SK-N-SH treated with all-trans-retinoic acid at 6 μM for 48 hours (cell line): Measurements from ENCODE around the gene VPS37C.

ENCODE experiments used
- ATAC-seq: fragments of 200-7000 bp; cut with Tn5 transposase; 3 replicates; pipeline ENCODE4 v1.9.1; 2020; ENCODE audit warnings: mild to moderate bottlenecking, moderate library complexity
- ARNTL ChIP-seq: fragments of 450-650 bp; formaldehyde crosslinking; IDR thresholded peaks from 2 replicates; pipeline ENCODE4 v1.5.0; 2020; ENCODE audit warnings: low read depth, mild to moderate bottlenecking, moderate library complexity, borderline replicate concordance
- BACH2 ChIP-seq: fragments of 250-450 bp; sonication (Bioruptor Pico); IDR thresholded peaks from 2 replicates; pipeline ENCODE4 v1.9.0; 2021; ENCODE audit warnings: mild to moderate bottlenecking, borderline replicate concordance
- CSDC2 ChIP-seq: fragments of 250-450 bp; sonication (Bioruptor Pico); IDR thresholded peaks from 2 replicates; pipeline ENCODE4 v1.5.0; 2020; ENCODE audit warnings: mild to moderate bottlenecking, moderate library complexity
- ESRRG ChIP-seq: fragments of 250-450 bp; sonication (Bioruptor Pico); IDR thresholded peaks from 2 replicates; pipeline ENCODE4 v1.6.1; 2021; ENCODE audit warnings: mild to moderate bottlenecking
- GLIS3 ChIP-seq: fragments of 250-450 bp; sonication (Bioruptor Pico); IDR thresholded peaks from 2 replicates; pipeline ENCODE4 v1.5.0; 2020; ENCODE audit warnings: mild to moderate bottlenecking, moderate library complexity
- OSR1 ChIP-seq: fragments of 250-450 bp; sonication (Bioruptor Pico); IDR thresholded peaks from 2 replicates; pipeline ENCODE4 v1.8.0; 2022; ENCODE audit warnings: moderate library complexity, mild to moderate bottlenecking, inconsistent platforms
- PPARA ChIP-seq: fragments of 250-450 bp; sonication (Bioruptor Pico); IDR thresholded peaks from 2 replicates; pipeline ENCODE4 v1.5.0; 2020; ENCODE audit warnings: mild to moderate bottlenecking, borderline replicate concordance
- RARB ChIP-seq: fragments of 250-450 bp; sonication (Bioruptor Pico); IDR thresholded peaks from 2 replicates; pipeline ENCODE4 v1.8.0; 2021; ENCODE audit warnings: mild to moderate bottlenecking, moderate library complexity
- SNAI2 ChIP-seq: fragments of 250-450 bp; sonication (Bioruptor Pico); IDR thresholded peaks from 2 replicates; pipeline ENCODE4 v1.5.0; 2020; ENCODE audit warnings: mild to moderate bottlenecking, moderate library complexity
- TCF4 ChIP-seq: fragments of 250-450 bp; sonication (Bioruptor Pico); IDR thresholded peaks from 2 replicates; pipeline ENCODE4 v1.8.0; 2021; ENCODE audit warnings: mild to moderate bottlenecking, moderate library complexity, borderline replicate concordance
- TOX ChIP-seq: fragments of 250-450 bp; sonication (Bioruptor Pico); IDR thresholded peaks from 2 replicates; pipeline ENCODE4 v1.8.0; 2021; ENCODE audit warnings: mild to moderate bottlenecking, moderate library complexity, borderline replicate concordance
- ZFP3 ChIP-seq: fragments of 250-450 bp; sonication (Bioruptor Pico); IDR thresholded peaks from 2 replicates; pipeline ENCODE4 v1.5.0; 2020; ENCODE audit warnings: mild to moderate bottlenecking, moderate library complexity
- ZFP30 ChIP-seq: fragments of 450-650 bp; formaldehyde crosslinking; IDR thresholded peaks from 2 replicates; pipeline ENCODE4 v1.5.0; 2022; ENCODE audit warnings: mild to moderate bottlenecking, moderate library complexity
- ZNF565 ChIP-seq: fragments of 450-650 bp; formaldehyde crosslinking; conservative IDR thresholded peaks from 2 replicates; pipeline ENCODE4 v1.5.0; 2020; ENCODE audit warnings: low read depth, mild to moderate bottlenecking, moderate library complexity
- ZNF8 ChIP-seq: fragments of 450-650 bp; formaldehyde crosslinking; IDR thresholded peaks from 2 replicates; pipeline ENCODE4 v1.5.0; 2020; ENCODE audit warnings: mild to moderate bottlenecking, moderate library complexity
- TF ChIP-seq, protein P1 (sequence below): fragments of 250-450 bp; sonication (Bioruptor Pico); IDR thresholded peaks from 2 replicates; pipeline ENCODE4 v1.8.0; 2021; ENCODE audit warnings: low read depth, mild to moderate bottlenecking, moderate library complexity, borderline replicate concordance
- TF ChIP-seq, protein P2 (sequence below): fragments of 250-450 bp; sonication (Bioruptor Pico); IDR thresholded peaks from 2 replicates; pipeline ENCODE4 v1.8.0; 2020; ENCODE audit warnings: mild to moderate bottlenecking, moderate library complexity, borderline replicate concordance
- TF ChIP-seq, protein P3 (sequence below): fragments of 250-450 bp; sonication (Bioruptor Pico); IDR thresholded peaks from 2 replicates; pipeline ENCODE4 v1.5.1; 2021; ENCODE audit warnings: mild to moderate bottlenecking, moderate library complexity
- TF ChIP-seq, protein P4 (sequence below): fragments of 250-450 bp; sonication (Bioruptor Pico); IDR thresholded peaks from 2 replicates; pipeline ENCODE4 v1.5.0; 2020; ENCODE audit warnings: mild to moderate bottlenecking, moderate library complexity
- TF ChIP-seq, protein P5 (sequence below): fragments of 250-450 bp; sonication (Bioruptor Pico); IDR thresholded peaks from 2 replicates; pipeline ENCODE4 v1.5.1; 2020; ENCODE audit warnings: low read depth, mild to moderate bottlenecking, moderate library complexity

VPS37C gene

DNA sequence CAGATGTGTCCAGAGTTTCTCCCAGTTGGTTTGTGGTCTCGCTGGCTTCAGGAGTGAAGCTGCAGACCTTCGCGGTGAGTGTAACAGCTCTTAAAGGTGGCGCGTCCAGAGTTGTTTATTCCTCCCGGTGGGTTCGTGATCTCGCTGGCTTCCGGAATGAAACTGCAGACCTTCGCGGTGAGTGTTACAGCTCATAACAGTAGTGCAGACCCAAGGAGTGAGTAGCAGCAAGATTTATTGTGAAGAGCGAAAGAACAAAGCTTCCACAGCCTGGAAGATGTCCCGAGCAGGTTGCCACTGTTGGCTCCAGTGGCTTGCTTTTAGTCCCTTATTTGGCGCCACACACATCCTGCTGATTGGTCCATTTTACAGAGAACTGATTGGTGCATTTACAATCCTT, 40.2 kb upstream of the VPS37C start (continued):
- no peak for TF ChIP-seq ZFP3 (CRISPR knock-in tag)
- no peak for TF ChIP-seq GLIS3
- no peak for TF ChIP-seq BACH2 (CRISPR knock-in tag)

DNA sequence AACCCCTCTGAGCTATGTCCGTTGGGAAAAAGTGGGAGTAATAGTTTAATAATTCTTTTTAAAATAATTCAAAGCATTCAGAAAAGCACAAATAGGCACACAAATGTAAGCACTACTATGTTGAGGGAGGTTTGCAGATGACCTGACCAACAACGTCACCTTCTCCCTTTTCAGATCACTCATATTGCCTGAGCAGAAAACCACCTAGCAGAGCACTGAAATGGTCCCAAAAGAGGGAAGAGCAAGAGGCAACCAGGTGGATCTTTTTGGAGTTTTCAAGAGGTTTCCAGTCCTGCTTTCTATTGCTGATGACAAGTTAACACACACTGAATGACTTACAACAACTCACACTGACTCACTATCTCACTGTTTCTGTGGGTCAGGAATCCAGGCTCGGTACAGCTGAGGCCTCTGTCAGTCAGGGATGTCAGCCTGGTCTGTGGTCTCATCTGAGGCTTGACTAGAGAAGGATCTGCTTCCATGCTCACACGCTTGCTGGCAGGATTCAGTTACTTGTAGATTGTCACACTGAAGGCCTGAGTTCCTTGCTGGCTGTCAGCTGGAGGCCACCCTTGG, 37.8 kb upstream of the VPS37C start:
- TF ChIP-seq PPARA (no peak), ZFP30 (CRISPR knock-in tag) (no peak), TOX (CRISPR knock-in tag) (no peak), CSDC2 (no peak), ARNTL (no peak), SNAI2 (CRISPR knock-in tag) (no peak), ZNF8 (CRISPR knock-in tag) (no peak), ZFP3 (CRISPR knock-in tag) (no peak), TCF4 (CRISPR knock-in tag) (no peak), BACH2 (CRISPR knock-in tag) (no peak), ESRRG (CRISPR knock-in tag) (no peak)
- TF ChIP-seq, protein P1, sequence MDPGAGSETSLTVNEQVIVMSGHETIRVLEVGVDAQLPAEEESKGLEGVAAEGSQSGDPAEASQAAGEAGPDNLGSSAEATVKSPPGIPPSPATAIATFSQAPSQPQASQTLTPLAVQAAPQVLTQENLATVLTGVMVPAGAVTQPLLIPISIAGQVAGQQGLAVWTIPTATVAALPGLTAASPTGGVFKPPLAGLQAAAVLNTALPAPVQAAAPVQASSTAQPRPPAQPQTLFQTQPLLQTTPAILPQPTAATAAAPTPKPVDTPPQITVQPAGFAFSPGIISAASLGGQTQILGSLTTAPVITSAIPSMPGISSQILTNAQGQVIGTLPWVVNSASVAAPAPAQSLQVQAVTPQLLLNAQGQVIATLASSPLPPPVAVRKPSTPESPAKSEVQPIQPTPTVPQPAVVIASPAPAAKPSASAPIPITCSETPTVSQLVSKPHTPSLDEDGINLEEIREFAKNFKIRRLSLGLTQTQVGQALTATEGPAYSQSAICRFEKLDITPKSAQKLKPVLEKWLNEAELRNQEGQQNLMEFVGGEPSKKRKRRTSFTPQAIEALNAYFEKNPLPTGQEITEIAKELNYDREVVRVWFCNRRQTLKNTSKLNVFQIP (CRISPR knock-in tag), result no peak
- TF ChIP-seq, protein P2, sequence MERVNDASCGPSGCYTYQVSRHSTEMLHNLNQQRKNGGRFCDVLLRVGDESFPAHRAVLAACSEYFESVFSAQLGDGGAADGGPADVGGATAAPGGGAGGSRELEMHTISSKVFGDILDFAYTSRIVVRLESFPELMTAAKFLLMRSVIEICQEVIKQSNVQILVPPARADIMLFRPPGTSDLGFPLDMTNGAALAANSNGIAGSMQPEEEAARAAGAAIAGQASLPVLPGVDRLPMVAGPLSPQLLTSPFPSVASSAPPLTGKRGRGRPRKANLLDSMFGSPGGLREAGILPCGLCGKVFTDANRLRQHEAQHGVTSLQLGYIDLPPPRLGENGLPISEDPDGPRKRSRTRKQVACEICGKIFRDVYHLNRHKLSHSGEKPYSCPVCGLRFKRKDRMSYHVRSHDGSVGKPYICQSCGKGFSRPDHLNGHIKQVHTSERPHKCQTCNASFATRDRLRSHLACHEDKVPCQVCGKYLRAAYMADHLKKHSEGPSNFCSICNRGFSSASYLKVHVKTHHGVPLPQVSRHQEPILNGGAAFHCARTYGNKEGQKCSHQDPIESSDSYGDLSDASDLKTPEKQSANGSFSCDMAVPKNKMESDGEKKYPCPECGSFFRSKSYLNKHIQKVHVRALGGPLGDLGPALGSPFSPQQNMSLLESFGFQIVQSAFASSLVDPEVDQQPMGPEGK (CRISPR knock-in tag), result no peak
- TF ChIP-seq, protein P3, sequence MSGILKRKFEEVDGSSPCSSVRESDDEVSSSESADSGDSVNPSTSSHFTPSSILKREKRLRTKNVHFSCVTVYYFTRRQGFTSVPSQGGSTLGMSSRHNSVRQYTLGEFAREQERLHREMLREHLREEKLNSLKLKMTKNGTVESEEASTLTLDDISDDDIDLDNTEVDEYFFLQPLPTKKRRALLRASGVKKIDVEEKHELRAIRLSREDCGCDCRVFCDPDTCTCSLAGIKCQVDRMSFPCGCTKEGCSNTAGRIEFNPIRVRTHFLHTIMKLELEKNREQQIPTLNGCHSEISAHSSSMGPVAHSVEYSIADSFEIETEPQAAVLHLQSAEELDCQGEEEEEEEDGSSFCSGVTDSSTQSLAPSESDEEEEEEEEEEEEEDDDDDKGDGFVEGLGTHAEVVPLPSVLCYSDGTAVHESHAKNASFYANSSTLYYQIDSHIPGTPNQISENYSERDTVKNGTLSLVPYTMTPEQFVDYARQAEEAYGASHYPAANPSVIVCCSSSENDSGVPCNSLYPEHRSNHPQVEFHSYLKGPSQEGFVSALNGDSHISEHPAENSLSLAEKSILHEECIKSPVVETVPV (CRISPR knock-in tag), result no peak
- TF ChIP-seq, protein P4, sequence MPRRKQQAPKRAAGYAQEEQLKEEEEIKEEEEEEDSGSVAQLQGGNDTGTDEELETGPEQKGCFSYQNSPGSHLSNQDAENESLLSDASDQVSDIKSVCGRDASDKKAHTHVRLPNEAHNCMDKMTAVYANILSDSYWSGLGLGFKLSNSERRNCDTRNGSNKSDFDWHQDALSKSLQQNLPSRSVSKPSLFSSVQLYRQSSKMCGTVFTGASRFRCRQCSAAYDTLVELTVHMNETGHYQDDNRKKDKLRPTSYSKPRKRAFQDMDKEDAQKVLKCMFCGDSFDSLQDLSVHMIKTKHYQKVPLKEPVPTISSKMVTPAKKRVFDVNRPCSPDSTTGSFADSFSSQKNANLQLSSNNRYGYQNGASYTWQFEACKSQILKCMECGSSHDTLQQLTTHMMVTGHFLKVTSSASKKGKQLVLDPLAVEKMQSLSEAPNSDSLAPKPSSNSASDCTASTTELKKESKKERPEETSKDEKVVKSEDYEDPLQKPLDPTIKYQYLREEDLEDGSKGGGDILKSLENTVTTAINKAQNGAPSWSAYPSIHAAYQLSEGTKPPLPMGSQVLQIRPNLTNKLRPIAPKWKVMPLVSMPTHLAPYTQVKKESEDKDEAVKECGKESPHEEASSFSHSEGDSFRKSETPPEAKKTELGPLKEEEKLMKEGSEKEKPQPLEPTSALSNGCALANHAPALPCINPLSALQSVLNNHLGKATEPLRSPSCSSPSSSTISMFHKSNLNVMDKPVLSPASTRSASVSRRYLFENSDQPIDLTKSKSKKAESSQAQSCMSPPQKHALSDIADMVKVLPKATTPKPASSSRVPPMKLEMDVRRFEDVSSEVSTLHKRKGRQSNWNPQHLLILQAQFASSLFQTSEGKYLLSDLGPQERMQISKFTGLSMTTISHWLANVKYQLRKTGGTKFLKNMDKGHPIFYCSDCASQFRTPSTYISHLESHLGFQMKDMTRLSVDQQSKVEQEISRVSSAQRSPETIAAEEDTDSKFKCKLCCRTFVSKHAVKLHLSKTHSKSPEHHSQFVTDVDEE, result no peak
- ATAC-seq, result no peak

DNA sequence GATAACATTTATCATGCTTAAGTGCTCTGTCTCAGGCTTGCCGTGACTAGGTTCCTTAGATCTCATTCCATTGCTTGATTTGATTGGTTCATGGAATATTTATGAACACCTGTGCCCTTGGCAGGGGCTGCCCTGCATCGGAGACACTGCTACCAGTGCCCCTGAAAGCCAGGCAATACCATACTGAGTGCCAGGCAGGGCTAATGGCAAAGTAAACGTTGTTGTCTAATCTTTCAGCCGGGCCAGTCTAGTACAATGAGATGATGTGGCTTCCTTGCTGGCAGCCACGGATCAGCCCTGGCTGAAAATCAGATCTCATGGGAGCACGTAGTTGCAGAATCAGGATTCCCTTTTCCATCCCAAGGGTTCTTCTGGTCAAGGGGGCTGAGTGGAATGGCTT, 37.1 kb upstream of the VPS37C start:
- TF ChIP-seq RARB (CRISPR knock-in tag), result no peak
- TF ChIP-seq, protein P2 (CRISPR knock-in tag), result no peak
- no peak for TF ChIP-seq ZNF565 (CRISPR knock-in tag)
- no peak for ATAC-seq

DNA sequence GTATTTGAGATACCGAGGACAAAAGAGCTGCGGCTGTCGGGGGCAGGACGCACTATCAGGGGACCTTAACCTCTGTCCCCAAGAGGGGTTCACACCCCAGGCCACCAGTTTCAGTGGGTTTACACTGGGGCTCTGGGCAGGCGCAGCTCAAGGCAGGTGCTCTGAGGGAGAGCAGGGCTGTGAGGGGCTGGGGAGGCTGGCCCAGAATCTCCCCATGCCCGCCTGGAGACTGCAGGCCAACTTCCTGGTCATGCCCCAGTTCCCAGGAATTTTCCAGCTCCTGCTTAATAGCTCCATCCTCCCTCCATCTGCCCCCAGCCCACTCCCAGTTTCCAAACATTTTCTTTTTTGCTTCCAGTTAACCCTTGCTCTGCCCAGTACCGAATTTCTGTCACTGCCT, 34.5 kb upstream of the VPS37C start:
- no peak for ATAC-seq
- TF ChIP-seq, protein P5, sequence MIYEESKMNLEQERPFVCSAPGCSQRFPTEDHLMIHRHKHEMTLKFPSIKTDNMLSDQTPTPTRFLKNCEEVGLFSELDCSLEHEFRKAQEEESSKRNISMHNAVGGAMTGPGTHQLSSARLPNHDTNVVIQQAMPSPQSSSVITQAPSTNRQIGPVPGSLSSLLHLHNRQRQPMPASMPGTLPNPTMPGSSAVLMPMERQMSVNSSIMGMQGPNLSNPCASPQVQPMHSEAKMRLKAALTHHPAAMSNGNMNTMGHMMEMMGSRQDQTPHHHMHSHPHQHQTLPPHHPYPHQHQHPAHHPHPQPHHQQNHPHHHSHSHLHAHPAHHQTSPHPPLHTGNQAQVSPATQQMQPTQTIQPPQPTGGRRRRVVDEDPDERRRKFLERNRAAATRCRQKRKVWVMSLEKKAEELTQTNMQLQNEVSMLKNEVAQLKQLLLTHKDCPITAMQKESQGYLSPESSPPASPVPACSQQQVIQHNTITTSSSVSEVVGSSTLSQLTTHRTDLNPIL (CRISPR knock-in tag), result no peak
- TF ChIP-seq SNAI2 (CRISPR knock-in tag), result no peak
- no peak for TF ChIP-seq PPARA
- no peak for TF ChIP-seq OSR1 (CRISPR knock-in tag)
